ENCODE measurements around the gene INHBE.

INHBE gene

GRCh38 chr12:57459055-57459749 lies 4.1 kb downstream of the INHBE start:
- TF ChIP-seq REST (IDR thresholded peaks at IDR 0.05; ENCODE audit: insufficient read depth in 1 of 2, low read depth in 2 of 2, low read length in 2 of 2), result no peak
- 0 out of 2 replicates have a peak, but pooled peaks have one; percentile 46 for TF ChIP-seq TAF1 (IDR thresholded peaks at IDR 0.05; ENCODE audit: borderline replicate concordance, insufficient read depth, low read length)
- peak; percentile 38; the same call in 1 of the 2 replicates for TF ChIP-seq POLR2AphosphoS5 (IDR thresholded peaks at IDR 0.05; ENCODE audit: low read depth, low read length)

GRCh38 chr12:57459750-57460467 lies 4.8 kb downstream of the INHBE start, which contains the start of gene GLI1:
Gene GLI1, plus strand, starts transcription at chr12:57459785. Its CDS starts 3,907 bp downstream, at chr12:57463692.
- TF ChIP-seq SIN3A (IDR thresholded peaks at IDR 0.05; ENCODE audit: borderline replicate concordance, insufficient read depth, low read length), result peak; percentile 71; the same call in 1 of the 2 replicates
- TF ChIP-seq TAF1 (IDR thresholded peaks at IDR 0.05; ENCODE audit: borderline replicate concordance, insufficient read depth, low read length), result no peak

- no peak for TF ChIP-seq TAF1 (IDR thresholded peaks at IDR 0.05; ENCODE audit: borderline replicate concordance, insufficient read depth, low read length)
- TF ChIP-seq SIN3A (IDR thresholded peaks at IDR 0.05; ENCODE audit: borderline replicate concordance, insufficient read depth, low read length), result no peak
Measured at GRCh38 chr12:57460468-57460784, 5.3 kb downstream of the INHBE start.

- TF ChIP-seq REST (IDR thresholded peaks at IDR 0.05; ENCODE audit: insufficient read depth in 1 of 2, low read depth in 2 of 2, low read length in 2 of 2), result no peak
- no peak for TF ChIP-seq FOXP2 (optimal IDR thresholded peaks at IDR 0.05; ENCODE audit: borderline replicate concordance, extremely low read depth, extremely low read length, insufficient read depth)
- no peak for TF ChIP-seq TAF1 (IDR thresholded peaks at IDR 0.05; ENCODE audit: borderline replicate concordance, insufficient read depth, low read length)
- TF ChIP-seq SIN3A (IDR thresholded peaks at IDR 0.05; ENCODE audit: borderline replicate concordance, insufficient read depth, low read length), result no peak
- TF ChIP-seq POLR2AphosphoS5 (IDR thresholded peaks at IDR 0.05; ENCODE audit: low read depth, low read length), result no peak
Measured at GRCh38 chr12:57460841-57461275, 5.8 kb downstream of the INHBE start.

- TF ChIP-seq FOXP2 (optimal IDR thresholded peaks at IDR 0.05; ENCODE audit: borderline replicate concordance, extremely low read depth, extremely low read length, insufficient read depth) (no peak), SIN3A (IDR thresholded peaks at IDR 0.05; ENCODE audit: borderline replicate concordance, insufficient read depth, low read length) (no peak)
Measured at GRCh38 chr12:57461276-57461916, 6.3 kb downstream of the INHBE start.

GRCh38 chr12:57461917-57462250 lies 6.8 kb downstream of the INHBE start:
- no peak for TF ChIP-seq POLR2AphosphoS5 (IDR thresholded peaks at IDR 0.05; ENCODE audit: low read depth, low read length)

- no peak for TF ChIP-seq FOXP2 (optimal IDR thresholded peaks at IDR 0.05; ENCODE audit: borderline replicate concordance, extremely low read depth, extremely low read length, insufficient read depth)
- TF ChIP-seq TAF1 (IDR thresholded peaks at IDR 0.05; ENCODE audit: borderline replicate concordance, insufficient read depth, low read length), result no peak
- no peak for TF ChIP-seq REST (IDR thresholded peaks at IDR 0.05; ENCODE audit: insufficient read depth in 1 of 2, low read depth in 2 of 2, low read length in 2 of 2)
- TF ChIP-seq POLR2AphosphoS5 (IDR thresholded peaks at IDR 0.05; ENCODE audit: low read depth, low read length), result no peak
- TF ChIP-seq SIN3A (IDR thresholded peaks at IDR 0.05; ENCODE audit: borderline replicate concordance, insufficient read depth, low read length), result no peak
Measured at GRCh38 chr12:57462251-57462911, 7.3 kb downstream of the INHBE start.

Measured in PFSK-1 (cell line).